ENCODE data around the gene URM1.

GRCh38 chr9:128392302-128393144 lies 21.3 kb downstream of the URM1 start:
- TF ChIP-seq CTCF (IDR thresholded peaks at IDR 0.05) (no peak), POLR2A (IDR thresholded peaks at IDR 0.05) (no peak)
